Hippocampal formation (tissue), 2 donors: ENCODE data around the gene ZNF778.
A peak's percentile ranks its signal among the peaks of the same experiment; 100 is the strongest.
"Not testable (repeated sequence)": the region's sequence is repeated elsewhere in the genome, so short reads cannot be mapped to it uniquely, and the experiment has no call there.

ENCODE experiments used
- DNase-seq, 2 donors: peaks; one replicate each; lab custom pipeline; 2025; lab: John Stamatoyannopoulos, UW

ZNF778 gene

DNA sequence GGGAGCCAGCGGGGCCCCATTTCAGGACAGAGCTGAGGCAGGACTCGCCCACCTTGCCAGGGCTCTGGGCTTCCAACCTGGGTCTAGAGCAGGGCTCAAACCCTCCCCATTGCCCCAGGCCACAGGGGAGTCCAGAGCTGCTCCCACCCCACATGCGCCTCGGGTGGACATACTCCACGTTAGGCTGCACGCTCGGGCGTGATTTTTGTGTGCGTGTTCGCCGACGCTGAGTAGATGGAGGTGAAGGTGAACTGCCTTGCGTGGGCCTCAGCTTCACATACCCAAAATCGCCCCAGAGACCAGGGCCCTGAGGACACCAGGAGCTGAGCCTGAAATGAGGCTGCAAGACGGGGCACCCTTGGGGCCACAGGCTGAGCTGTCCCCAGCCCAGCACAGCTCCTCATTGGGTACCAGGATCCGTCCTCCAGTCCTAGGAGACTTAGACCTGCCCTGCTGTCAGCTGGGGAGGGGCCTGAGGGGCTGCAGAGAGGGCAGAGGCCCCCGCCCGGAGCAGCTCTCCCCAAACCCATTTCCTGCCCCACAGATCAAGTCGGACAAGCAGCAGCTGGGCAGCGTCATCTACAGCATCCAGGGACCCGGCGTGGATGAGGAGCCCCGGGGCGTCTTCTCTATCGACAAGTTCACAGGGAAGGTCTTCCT is 37.7 kb upstream of the ZNF778 start:
- no peak for DNase-seq

DNA sequence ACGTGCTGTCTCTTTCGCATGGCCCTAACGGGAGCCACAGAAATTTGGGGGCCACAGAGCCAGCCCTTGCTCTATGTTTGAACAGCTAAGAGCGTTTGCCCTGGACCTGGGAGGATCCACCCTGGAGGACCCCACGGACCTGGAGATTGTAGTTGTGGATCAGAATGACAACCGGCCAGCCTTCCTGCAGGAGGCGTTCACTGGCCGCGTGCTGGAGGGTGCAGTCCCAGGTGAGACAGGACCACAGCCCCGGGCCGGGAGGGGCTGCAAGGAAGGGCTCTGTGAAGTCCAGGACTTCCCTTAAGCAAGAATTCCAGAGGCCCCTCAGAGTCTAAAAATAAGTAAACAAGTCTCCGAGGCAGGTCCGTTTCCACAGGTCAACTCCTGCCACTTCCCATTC is 34.0 kb upstream of the ZNF778 start:
- no peak for DNase-seq

DNA sequence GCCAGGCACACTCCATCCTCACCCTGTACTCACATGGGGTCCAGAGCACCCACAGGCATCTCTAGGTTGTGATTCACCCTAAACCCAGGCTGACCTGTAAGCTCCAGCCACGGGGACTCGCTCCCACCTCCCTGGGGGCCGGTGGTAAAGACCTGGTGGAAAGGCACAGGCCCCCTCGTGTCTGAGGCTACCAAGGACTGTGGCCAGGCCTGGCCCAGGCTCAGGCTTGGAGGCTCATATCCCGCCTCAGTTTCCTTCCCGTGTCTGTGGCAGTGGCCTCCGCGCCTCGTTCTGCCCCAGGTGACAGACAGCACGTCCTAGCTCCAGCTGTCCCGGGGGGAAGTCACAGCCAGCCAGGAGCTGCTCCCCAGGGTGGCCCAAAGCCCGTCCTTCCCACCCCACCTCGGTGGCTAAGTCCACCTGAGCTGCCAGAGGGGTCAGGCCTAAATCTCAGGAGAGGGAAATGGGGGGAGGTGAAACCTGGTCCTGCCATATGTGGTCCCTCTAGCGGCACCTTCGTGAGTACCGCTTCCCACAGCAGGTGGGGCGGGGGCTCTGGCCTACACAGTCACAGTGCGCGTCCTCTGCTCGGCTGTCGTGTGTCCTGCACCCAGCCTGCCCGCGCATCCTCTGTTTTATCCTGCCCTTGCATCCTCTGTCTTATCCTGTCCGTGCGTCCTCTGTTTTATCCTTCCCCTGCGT is 33.4 kb upstream of the ZNF778 start:
- no peak for DNase-seq

DNA sequence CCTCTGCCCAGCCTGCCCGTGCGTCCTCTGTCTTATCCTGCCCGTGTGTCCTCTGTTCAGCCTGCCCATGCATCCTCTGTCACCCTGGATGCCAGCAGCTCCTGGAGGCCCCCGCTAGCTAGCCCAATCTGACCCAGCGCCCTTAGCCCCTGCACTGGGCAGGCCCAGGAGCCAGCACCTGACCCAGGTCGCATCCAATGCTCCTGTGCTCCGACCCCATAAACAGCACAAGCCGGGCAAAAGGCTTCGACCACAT is 32.9 kb upstream of the ZNF778 start:
- no peak for DNase-seq

DNA sequence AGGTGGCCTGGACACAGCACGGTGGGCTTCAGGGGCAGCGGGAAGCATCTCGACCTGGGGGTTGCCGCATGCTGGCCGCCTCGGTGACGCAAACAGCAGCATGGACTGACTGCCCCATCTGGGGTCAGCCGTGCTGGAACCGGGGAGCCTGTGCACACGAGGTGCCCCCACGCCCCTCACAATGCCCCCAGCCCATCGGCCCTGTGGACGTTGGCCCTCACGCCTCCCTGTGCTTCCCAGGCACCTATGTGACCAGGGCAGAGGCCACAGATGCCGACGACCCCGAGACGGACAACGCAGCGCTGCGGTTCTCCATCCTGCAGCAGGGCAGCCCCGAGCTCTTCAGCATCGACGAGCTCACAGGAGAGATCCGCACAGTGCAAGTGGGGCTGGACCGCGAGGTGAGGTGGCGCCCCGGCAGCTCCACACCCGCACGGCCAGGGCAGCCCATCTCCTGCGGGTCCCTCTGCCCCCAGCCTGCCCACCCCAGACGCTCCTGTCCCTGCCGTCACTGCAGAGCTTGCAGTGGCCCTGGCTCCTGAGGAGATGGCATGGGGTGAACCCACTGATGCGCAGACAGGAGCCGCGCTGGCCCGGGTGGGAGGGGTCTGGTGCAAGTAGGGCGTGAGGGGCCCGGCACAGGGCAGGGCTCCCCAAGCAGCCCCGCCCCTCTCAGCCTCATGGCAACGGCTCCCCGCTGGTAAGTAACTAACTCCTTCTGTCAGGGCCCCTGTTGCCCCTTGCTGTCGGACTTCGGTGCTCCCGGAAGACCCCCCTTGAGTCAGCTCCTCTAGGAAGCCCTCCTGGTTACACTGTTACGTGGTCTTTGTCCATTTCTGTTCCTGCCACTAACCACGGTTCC is 32.3 kb upstream of the ZNF778 start:
- no peak for DNase-seq

DNA sequence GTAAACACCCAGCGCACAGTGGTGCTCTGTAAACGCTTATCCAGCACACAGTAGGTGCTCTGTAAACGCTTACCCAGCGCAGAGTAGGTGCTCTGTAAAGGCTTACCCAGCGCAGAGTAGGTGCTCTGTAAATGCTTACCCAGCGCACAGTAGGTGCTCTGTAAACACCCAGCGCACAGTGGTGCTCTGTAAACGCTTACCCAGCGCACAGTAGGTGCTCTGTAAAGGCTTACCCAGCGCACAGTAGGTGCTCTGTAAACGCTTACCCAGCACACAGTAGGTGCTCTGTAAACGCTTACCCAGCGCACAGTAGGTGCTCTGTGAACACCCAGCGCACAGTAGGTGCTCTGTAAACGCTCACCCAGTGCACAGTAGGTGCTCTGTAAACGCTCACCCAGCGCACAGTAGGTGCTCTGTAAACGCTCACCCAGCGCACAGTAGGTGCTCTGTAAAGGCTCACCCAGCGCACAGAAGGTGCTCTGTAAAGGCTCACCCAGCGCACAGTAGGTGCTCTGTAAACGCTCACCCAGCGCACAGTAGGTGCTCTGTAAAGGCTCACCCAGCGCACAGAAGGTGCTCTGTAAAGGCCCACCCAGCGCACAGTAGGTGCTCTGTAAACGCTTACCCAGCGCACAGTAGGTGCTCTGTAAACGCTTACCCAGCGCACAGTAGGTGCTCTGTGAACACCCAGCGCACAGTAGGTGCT is 31.5 kb upstream of the ZNF778 start:
- not testable (repeated sequence) for DNase-seq

DNA sequence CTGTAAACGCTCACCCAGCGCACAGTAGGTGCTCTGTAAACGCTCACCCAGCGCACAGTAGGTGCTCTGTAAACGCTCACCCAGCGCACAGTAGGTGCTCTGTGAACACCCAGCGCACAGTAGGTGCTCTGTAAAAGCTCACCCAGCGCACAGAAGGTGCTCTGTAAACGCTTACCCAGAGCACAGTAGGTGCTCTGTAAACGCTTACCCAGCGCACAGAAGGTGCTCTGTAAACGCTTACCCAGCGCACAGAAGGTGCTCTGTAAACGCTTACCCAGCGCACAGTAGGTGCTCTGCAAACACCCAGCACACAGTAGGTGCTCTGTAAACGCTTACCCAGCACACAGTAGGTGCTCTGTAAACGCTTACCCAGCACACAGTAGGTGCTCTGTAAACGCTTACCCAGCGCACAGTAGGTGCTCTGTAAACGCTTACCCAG is 30.9 kb upstream of the ZNF778 start:
- not testable (repeated sequence) for DNase-seq

DNA sequence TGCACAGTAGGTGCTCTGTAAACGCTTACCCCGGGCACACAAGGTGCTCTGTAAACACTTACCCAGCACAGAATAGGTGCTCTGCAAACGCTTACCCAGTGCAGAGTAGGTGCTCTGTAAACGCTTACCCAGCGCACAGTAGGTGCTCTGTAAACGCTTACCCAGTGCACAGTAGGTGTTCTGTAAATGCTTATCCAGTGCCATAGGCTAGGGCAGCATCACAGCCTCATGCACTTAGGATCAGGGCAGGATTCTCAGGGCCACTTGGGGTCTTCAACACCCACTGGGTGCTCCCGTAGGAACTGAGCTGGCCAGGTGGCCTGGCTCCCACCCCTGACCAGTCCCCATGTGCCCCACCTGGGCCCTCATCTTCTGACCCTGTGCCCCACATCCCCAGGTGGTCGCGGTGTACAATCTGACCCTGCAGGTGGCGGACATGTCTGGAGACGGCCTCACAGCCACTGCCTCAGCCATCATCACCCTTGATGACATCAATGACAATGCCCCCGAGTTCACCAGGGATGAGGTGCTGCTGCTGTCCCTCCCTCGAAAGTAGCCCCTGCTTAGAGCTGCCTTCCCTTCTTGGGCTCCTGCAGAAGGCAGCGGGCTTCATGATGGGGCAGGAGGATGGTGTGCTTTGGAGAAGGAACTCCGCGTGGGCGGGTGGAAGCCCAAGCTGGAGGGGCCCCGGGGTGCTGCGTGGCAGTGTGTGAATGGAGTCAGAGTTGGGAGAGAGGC is 30.3 kb upstream of the ZNF778 start:
- no peak for DNase-seq

DNA sequence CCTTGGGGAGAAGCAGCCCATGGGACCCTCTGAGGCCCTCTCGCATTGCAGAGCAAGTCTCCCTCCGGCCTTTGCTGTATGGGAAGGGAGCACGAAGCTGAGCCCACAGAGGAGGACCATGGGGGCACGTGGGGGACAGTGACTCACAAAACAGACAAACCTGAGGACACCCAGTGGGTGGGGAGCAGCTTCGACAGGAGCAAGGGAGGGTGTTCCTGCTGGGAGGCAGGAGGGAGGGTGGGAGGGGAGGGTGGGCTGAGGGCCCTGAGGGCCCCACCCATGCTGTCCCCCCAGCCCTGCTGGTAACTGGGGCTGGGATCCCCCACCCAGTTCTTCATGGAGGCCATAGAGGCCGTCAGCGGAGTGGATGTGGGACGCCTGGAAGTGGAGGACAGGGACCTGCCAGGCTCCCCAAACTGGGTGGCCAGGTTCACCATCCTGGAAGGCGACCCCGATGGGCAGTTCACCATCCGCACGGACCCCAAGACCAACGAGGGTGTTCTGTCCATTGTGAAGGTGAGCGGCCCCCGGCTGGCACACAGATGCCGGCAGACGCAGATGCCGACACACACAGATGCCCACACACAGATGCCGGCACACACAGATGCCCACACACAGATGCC is 29.6 kb upstream of the ZNF778 start:
- no peak for DNase-seq

DNA sequence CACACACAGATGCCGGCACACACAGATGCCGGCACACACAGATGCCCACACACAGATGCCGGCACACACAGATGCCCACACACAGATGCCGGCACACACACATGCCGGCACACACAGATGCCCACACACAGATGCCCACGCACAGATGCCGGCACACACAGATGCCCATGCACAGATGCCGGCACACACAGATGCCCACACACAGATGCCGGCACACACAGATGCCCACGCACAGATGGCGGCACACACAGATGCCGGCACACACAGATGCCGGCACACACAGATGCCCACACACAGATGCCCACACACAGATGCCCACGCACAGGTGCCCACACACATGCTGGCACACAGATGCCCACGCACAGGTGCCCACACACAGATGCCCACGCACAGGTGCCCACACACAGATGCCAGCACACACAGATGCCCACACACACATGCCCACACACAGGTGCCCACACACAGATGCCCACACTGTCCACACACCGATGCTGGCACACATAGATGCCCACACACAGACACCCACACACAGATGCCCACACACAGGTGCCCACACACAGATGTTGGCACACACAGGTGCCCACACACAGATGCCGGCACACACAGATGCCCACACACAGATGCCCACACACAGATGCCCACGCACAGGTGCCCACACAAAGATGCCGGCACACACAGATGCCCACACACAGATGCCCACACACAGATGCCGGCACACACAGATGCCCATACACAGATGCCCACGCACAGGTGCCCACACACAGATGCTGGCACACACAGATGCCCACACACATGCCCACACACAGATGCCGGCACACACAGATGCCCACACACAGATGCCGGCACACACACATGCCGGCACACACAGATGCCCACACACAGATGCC is 28.8 kb upstream of the ZNF778 start:
- not testable (repeated sequence) for DNase-seq

DNA sequence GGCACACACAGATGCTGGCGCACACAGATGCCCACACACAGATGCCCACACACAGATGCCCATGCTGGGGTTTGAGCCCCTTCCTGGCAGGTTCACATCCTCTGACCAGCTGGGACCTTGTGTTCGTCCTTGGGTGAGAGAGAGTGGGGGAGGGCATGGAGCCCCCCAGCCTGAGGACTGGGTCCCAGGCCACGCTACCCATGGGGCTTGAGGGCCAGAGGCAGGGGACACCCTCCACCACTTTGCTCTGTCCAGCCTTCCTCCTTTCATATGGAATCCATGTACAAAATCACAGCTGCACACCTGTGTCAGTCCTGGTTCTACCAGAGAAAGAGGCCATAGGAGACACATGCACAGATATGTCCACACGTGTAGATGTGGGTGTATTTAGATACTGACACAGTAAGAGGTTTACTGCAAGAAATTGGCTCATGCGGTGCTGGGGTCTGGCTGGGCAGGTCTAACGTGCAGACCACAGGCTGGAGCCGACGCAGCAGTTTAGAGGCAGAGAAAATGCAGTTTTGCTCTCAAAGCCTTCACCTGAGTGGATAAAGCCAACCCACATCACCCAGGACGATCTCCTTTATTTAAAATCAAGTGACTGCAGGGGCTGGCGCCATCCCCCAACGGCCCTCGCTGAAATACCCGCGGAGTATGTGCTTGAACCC is 28.0 kb upstream of the ZNF778 start:
- no peak for DNase-seq

DNA sequence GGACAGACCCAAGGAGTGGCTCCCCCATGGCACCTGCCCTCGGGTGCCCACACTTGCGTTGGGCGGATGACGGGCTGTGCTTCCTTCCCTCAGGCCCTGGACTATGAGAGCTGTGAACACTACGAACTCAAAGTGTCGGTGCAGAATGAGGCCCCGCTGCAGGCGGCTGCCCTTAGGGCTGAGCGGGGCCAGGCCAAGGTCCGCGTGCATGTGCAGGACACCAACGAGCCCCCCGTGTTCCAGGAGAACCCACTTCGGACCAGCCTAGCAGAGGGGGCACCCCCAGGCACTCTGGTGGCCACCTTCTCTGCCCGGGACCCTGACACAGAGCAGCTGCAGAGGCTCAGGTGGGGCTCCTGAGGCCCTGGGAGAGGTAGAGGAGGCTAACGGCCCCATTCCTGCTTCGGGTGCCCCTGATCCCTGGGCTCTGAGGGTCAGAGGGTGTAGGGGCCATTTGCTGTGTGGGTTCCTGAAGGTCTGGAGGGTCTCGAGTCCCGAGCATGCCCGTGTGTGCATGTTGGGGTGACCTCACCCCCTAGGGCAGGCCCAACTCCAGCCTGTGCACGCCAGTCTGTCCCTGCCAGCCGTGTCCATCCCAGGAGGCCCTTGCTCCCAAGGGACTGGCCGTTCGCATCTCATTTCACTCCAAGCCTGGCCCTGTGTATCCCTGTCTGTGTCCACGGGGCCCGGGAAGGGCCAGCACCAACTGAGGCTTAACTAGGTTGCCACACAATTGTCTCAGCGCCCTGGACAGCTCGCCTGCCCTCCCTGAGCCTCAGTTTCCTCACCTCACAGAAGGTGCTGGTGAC is 27.1 kb upstream of the ZNF778 start:
- DNase-seq = no peak

DNA sequence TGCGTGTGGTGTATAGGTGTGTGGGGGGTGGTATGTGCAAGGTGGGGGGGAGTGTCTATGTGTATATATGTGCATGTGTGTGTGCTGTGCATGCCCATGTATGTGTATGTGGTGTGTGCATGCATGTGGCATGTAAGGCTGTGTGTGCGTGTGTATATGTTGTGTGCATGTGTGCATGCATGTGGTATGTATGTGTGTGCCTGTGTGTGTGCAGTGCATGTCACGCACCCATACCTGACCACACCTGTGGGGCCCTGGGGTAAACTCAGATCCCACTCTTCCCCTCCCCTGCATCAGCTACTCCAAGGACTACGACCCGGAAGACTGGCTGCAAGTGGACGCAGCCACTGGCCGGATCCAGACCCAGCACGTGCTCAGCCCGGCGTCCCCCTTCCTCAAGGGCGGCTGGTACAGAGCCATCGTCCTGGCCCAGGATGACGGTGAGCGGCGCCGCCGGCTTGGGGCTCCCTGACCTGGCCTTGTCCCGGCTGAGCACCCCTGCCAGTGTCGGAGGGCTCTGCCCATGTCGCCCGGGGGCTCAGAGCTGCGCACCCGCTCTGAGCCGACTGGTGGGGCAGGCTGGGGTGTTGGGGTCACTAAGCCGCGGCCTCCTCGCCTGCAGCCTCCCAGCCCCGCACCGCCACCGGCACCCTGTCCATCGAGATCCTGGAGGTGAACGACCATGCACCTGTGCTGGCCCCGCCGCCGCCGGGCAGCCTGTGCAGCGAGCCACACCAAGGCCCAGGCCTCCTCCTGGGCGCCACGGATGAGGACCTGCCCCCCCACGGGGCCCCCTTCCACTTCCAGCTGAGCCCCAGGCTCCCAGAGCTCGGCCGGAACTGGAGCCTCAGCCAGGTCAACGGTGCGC is 26.2 kb upstream of the ZNF778 start:
- DNase-seq = no peak

DNA sequence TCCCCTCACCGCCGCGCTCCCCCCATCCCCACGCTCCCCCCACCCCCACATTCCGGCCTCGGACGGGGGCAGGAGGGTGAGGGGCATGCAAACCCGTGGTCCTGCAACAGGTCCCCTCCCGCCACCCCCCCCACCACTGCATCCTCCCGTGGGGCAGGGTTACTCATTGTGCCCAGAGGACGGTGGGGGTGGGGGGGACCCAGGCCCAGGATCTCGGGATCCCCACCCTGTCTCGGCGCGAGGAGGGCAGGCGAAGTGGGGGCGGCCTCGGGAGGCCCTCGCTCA is 25.7 kb upstream of the ZNF778 start:
- no peak for DNase-seq

DNA sequence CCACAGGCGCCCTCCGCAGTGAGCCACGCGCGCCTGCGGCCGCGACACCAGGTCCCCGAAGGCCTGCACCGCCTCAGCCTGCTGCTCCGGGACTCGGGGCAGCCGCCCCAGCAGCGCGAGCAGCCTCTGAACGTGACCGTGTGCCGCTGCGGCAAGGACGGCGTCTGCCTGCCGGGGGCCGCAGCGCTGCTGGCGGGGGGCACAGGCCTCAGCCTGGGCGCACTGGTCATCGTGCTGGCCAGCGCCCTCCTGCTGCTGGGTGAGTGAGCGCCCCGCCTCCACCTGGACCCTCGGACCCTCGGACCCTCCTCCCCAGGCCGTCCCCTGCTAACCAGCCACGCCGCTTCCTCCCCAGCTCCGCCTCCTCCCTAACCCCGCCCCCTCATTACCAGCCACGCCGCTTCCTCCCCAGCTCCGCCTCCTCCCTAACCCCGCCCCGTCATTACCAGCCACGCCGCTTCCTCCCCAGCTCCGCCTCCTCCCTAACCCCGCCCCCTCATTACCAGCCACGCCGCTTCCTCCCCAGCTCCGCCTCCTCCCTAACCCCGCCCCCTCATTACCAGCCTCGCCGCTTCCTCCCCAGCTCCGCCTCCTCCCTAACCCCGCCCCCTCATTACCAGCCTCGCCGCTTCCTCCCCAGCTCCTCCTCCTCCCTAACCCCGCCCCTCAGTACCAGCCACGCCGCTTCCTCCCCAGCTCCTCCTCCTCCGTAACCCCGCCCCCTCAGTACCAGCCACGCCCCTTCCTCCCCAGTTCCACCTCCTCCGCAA is 25.1 kb upstream of the ZNF778 start:
- peak in 1 of 2 donors; percentile 1 for DNase-seq

DNA sequence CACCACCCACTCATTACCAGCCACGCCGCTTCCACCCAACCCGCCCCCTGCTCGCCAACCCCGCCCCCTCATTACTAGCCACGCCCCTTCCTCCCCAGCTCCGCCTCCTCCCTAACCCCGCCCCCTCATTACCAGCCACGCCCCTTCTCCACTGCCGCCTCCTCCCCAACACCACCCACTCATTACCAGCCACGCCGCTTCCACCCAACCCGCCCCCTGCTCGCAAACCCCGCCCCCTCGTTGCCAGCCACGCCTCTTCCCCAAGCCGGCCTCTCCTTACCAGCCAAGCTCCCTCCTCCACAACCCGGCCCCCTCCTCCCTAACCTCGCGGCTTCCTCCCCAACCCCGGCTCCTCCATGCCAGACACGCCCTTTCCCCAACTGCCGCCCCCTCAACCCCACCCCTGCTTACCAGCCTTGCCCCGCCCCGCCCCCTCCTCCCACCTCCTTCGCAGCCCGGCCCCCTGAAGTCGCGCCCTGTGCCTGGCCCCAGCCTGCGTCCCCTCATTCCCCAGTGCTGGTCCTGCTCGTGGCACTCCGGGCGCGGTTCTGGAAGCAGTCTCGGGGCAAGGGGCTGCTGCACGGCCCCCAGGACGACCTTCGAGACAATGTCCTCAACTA is 24.4 kb upstream of the ZNF778 start:
- DNase-seq = no peak
